GM19351 (cell line): ENCODE results near the gene PI4K2A.
"Not testable (repeated sequence)": the region's sequence is repeated elsewhere in the genome, so short reads cannot be mapped to it uniquely, and the experiment has no call there.

Experiments used
- ATAC-seq: cut with Tn5 transposase; IDR thresholded peaks from one replicate; pipeline ENCODE4 v1.9.1; 2021; ENCODE audit warnings: mild to moderate bottlenecking, moderate library complexity; ENCODE audit not compliant: unreplicated experiment

The PI4K2A gene

DNA sequence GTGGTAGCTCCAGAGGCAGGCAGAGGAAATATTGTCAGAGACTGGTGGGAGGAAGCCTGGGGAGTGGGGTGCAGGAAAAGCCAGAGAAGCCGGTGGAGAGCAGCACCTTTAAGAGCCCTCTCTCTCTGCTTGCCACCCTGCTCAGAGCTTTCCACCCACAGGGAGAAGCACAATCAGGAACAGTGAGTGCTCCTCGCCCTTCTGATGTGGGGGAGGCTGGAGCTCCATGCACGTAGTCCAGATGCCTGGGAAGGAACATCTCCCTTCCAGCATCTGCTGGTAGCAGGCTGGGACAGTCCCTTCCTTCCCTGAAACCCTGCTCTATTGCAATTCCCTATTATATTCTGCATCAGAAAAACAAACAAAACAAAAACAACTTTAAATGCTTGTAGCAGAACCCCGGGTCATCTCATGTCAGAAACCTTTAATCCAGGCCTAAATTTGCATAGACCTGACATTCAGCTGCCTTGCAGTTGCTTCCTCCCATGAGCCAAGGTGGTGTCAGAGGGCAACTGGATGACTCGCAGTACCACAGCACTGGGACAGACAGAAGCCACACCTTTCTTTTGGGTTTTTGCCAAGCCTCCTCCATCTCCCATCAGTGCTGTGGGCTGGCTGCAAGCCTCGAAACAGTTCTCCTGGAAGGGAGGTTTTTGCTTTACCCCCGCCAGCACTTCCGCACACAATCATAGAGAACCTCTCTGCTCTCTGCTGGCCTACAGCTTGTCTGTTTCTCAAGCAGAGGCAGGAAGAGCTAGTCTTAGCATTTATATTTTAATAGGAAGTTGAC lies 33.5 kb downstream of the PI4K2A start:
- no peak for ATAC-seq

DNA sequence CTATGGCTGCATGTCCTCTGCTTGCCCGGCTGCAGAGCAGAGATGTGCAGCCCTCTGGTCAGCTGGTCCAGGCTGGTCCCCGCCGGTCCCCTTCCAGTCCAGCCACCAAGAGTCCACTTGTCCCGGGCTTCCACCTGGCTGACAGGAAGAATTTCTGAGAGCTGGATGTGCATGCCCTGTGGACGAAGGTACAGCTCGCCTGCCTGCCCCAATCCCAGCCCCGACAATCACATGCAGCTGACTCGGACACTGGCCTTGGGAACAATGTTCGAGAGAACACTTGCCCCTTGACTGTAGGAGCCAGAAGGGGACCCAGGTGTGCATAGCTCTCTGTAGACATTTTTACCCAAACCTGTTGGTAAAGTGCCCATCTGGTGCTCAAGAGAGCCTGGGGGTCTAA lies 34.8 kb downstream of the PI4K2A start:
- no peak for ATAC-seq

DNA sequence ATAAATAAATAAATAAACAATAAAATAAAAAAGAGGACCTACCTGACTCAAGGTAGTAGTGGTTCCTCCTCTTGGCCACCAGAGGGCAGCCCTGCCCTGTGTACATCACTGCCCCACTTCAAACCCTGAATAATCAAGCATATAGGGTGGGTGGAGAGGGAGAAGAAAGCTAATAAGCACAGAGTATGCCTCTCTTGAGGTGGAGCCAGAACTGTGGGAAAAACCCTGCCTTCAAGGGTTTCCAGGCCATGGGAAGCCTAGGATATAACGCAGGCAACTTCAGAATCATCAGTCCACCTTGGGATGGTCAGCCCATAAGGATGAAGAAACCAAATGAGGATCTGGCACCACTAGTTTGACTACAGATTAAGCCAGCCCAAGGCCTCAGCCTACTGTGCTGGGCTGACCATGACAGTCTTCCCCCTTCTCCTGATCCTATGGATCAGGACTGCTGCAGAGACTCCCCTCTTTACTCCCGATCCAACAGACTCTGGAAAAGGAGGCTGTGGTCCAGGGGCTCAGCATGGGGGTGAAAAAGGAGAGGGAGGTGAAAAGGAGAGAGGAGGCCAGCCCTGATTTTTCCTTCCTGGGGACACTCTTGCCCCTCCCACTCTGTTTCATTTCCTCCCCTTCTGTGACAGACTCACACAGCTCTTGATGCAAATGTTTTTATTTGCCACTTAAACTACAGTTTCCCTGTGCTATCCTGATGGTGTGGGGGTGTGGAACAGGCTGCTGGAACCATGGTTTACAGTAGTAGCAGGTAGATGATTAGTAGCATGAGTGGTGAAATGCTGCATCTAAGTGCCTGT lies 36.5 kb downstream of the PI4K2A start:
- peak; percentile 83 for ATAC-seq

DNA sequence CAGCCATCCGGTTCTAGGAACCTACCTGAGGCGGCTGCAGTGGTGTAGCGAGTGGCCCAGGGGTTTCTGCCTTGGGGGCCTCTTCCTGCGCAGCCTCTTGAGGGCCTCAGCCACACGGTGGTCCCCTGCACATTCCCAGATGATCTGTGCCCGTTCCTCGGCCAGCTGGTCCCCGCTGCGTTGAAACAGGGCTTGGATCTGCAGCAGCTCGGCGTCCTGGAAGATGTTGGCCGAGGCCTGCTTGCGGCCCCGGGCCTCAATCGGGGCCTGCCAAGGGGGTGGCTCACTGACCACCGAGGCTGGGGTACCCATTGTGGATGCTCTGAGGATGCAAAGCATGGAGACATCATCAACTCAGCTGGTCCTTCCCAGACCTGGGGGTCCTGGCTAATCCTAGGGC lies 39.1 kb downstream of the PI4K2A start:
- ATAC-seq, result no peak

GRCh38 chr10:97682042-97682441 lies 41.6 kb downstream of the PI4K2A start:
- ATAC-seq, result no peak

DNA sequence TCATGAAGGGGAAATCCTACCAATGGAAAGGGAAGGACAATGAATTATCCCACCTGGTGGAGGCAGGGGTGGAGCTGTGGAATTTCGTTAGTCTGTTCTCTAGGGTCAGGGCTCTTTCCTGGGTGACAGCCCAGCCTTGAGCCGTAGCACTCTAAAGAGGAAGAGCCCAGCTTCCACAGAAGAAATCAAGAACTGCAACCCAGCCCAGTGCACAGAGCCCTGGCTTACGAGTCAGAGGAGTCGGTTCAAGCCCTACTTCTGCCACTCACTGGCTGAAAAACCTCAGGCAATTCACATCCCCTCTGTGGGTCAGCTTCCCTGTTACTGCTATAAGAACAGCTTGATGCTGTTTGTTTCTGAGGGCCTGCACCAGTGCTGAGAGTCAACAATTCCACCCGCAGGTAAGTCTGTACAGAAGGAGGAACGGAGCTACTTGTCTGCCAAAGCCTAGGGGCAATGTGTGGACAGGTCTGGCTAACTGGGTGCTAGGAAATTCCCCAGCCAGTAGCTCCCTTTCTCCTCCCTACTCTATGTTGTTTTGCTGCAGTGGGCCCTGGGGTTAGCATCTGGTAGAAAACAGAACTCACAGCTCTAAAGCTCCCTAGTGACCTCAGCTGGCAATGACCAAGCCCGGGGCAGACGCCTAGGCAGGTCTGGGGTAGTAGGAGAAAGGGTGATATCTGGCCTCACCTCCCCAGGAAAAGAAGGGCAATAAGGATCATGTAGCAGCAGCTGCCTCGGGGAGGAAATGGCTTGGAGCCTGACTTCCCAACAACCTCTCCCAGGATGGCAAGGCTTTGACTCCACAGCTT lies 43.3 kb downstream of the PI4K2A start:
- no peak for ATAC-seq

DNA sequence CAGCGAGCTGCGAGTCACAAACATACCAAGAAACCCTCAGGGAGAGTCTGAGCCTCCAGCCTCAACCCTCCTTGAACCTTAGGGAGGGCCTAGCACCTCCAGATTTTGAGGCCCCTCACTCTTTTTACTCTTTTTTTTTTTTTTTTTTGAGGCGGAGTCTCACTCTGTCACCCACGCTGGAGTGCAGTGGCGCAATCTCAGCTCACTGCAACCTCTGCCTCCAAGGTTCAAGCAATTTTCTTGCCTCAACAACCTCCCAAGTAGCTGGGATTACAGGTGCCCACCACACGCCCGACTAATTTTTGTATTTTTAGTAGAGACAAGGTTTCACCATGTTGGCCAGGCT lies 43.9 kb downstream of the PI4K2A start:
- ATAC-seq, result not testable (repeated sequence)

GRCh38 chr10:97684866-97685394 lies 44.5 kb downstream of the PI4K2A start:
- ATAC-seq, result no peak

- ATAC-seq, result no peak
Measured at GRCh38 chr10:97685395-97685958, 45.0 kb downstream of the PI4K2A start.

DNA sequence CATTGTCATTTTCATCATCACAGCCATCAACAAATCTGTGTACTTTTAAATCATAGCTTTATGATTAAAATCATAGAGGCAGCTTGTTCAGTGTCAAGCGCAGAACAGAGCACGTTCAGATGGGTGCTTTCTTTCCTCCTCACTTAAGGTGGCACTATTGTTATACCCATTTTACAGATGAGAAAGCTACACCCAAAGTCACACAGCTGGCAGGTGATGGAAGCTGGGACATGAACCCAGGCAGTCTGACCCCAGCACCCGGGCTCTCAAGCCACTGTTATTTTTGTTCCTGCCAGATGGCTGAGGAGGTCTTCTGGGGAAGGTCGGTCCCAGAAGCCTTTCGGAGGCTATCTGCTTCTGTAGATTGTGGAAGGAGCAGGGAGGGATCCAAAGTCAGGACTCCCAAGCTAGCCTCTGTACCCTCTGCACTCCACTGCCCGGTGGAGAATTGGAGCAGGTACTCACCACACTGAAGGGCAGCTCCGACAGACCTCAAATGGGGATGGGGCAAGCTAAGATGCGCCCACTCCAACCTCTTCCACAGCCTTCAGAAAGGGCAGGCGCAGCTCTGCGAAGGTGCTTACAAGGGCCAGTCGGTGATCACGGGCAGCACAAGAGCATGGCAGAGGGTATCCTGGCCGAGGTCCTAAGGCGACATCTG lies 46.0 kb downstream of the PI4K2A start:
- ATAC-seq, result no peak

DNA sequence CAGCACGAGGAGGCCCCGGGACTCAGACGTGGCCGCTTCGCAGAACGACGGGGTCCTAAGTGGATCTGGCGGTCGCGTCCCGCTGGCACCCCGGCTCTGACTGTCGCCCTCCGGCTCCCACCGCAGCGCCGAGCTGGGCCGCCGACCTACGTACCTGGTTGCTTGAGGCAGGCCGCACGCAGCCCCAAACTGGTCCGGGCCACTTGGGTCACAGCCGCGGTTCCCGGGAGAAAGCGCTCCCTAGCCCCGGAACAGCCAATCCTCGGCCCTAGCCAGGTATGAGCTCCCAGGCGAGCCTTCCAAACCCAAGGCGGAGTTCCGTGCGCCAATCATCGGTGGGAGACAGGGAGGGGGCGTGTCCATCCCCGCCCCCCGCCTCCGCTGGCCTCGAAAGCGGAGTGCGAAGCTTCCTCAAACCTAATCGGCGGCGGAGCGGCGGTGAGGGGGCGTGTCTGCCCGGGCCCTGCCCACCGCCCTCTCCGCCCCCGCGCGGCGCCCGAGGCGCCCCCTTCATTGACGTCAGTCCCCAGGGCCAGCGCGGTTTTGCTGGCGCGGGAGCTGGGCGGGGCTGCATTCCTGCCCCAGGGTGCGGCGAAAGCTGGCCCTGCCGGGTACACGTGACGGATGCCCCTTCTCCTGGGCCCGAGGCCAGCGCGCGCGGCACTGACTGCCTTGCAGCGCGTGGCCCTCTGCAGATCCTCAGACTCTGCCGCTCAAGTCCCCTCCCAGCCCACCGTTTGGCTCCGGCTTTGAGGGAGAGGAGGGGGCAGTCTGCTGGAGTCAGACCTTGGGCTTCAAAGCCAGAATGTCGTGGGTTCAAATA lies 46.7 kb downstream of the PI4K2A start, which contains the start of gene AVPI1:
Gene AVPI1, minus strand, starts transcription at position 280 of the 823 bp plus-strand sequence. CDS start 7,336 bp downstream, outside the sequence.
- peak; percentile 91 for ATAC-seq

DNA sequence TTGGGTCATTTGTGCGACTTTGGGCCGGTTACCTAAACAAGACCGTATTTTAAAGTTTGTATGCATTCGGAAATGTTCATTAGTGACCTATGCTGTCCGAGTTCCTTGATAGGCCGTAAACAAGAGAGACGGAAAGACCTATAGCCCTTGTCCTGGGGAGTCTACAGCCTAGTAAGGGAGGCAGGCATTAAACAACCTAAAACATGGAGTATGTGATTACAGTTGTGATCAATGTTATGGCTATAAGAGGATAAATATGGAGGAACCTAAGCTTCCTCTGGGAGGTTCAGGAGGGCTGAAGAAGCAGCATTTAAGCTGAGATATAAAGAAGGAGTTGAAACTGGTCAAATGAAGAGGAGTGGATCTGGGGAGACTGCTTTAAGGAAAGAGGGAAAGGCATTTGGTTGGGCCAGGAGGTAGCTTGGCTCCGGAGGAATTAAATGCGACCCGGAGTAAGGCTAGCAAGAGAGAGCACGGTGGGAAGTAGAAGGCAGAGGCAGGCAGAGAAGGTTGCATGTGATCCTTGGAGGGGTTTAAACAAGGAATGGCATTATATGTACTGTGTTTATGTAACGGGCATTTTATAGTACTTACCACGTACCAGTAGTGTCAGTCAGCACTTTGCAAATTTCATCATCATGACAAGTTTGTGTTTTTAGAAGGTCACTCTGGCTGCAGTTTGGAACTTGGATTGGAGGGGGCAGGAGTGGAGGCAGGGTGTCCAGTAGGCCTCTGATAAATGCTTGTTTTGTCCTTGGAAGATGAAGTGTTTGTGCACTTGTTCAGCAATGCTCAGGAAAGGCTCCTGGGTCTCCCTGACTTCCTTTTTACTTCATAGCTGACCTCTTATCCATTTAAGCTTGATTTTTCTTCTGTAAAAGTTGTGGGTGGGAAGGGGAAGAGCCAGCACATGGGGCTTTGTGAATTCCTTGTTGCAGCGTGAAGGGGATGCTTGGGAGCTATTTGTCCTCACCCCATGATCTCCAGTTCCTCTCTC lies 47.6 kb downstream of the PI4K2A start:
- no peak for ATAC-seq

DNA sequence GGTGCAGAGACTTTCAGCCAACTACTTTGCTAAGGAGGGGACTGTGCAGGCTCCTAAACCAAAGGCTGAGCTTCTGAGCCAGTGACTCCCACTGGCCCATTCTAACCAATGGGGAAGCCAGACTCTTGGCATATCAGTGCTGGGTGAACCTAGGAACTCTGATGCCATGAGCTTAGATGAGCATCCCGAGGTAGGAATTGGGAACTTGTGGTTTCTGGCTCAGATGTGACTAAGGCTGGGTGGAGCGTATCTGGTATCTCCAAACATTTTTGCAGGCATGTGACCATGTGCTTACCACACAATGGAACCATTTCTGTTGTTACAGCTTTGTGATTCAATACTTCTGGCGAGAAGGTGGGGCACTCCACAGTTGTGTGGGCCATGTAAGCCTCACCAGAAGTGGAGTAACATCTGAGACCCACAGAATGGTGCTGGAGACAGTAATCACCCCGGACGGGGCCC lies 49.1 kb downstream of the PI4K2A start:
- no peak for ATAC-seq

GRCh38 chr10:97690133-97690532 lies 49.7 kb downstream of the PI4K2A start:
- ATAC-seq, result no peak

GRCh38 chr10:97698072-97698655 lies 57.7 kb downstream of the PI4K2A start:
- not testable (repeated sequence) for ATAC-seq

DNA sequence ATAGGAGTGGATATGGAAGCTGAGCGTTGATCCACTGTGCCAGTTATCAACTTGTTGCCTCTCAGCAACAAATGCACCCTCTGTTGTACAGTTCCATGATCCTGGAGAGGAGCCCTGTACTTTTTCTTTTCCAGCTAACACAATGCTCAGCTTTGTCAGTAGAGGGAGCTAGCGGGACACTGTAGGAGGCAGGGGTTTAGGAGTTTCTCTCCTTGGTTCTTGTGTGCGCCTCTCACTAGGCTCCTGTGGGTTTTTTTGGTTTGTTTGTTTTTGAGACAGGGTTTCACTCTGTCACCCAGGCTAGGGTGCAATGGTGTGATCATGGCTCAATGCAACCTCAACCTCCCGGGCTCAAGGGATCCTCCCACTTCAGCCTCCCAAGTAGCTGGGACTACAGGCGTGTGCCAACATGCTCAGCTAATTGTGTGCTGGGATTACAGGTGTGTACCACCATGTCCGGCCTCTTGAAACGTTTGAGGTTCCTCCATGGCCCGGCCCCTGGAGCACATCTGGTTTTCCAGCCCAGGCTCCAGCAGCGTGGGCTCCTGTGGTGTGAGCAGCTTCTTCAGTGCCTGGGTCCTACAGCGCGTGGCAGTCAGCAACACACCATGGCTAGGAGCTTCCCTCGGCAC lies 61.1 kb downstream of the PI4K2A start:
- ATAC-seq, result no peak

- ATAC-seq, result no peak
Measured at GRCh38 chr10:97703398-97704067, 63.1 kb downstream of the PI4K2A start.
